GM12878 (cell line): ENCODE data around the gene ZNF423. TPM values are rescaled to one million over a fixed set of nuclear protein-coding genes. Genes with fewer than 3 reads are reported as not detected.

Experiments
- ATAC-seq: fragments of 200-7000 bp; cut with Tn5 transposase; 3 replicates; pipeline ENCODE4 v1.9.1; 2020; ENCODE audit warnings: mild to moderate bottlenecking, moderate library complexity
- BruUV-seq: library from RNA; stranded (reverse); fragments of 400-500 nt; replicated peaks from 2 replicates; lab custom pipeline; 2021; lab: Mats Ljungman, UMichigan
- CTCF ChIA-PET: fragments of 300-600 bp; sonication (Branson Sonifier 250); formaldehyde crosslinking; extraction: SDS; loops from one replicate; lab custom pipeline; 2021; ENCODE audit warnings: inconsistent platforms; lab: Yijun Ruan, JAX
- POLR2A ChIA-PET: fragments of 350-600 bp; formaldehyde crosslinking; extraction: SDS; loops from one replicate; lab custom pipeline; 2021; ENCODE audit warnings: inconsistent platforms; lab: Charles Lee
- RAD21 ChIA-PET: fragments of 300-600 bp; sonication (Branson Sonifier 250); formaldehyde crosslinking; loops from one replicate; lab custom pipeline; 2023; ENCODE audit warnings: antibody characterized with exemption; ENCODE audit not compliant: unreplicated experiment; lab: Charles Lee
- SMC1A ChIA-PET: fragments of 300-600 bp; sonication (Branson Sonifier 250); formaldehyde crosslinking; loops from one replicate; lab custom pipeline; 2023; ENCODE audit not compliant: unreplicated experiment, uncharacterized antibody; lab: Charles Lee
- DNase-seq: peaks from one replicate; pipeline ENCODE4 v3.0.0-alpha.2; 2011; ENCODE audit warnings: low read depth, low spot score
- FAIRE-seq: peaks from 3 replicates; lab custom pipeline; 2011; peaks lifted over from hg19 to GRCh38; lab: Jason Lieb, UNC
- H2AFZ ChIP-seq: 2 replicates; pipeline ENCODE4 v1.6.0; 2011; ENCODE audit warnings: low read depth, low read length, control low read depth; ENCODE audit not compliant: control insufficient read depth
- H3K27ac ChIP-seq: 2 replicates; pipeline ENCODE4 v1.5.1; 2011; ENCODE audit warnings: control low read depth; ENCODE audit not compliant: control insufficient read depth, insufficient read depth
- H3K27me3 ChIP-seq, 2 experiments: replicated peaks in 1 of 2; 2 replicates each; pipeline versions ENCODE4 v1.6.0 to v1.6.1; 2011; ENCODE audit warnings: low read length in 1 of 2; ENCODE audit not compliant: control insufficient read depth in 2 of 2, insufficient read depth in 2 of 2
- H3K36me3 ChIP-seq, 2 experiments: 2 replicates each; pipeline ENCODE4 v1.5.1; 2011; ENCODE audit warnings: low read length in 1 of 2; ENCODE audit not compliant: control insufficient read depth in 2 of 2, insufficient read depth in 2 of 2
- H3K4me1 ChIP-seq: 2 replicates; pipeline ENCODE4 v1.6.1; 2011; ENCODE audit warnings: mild to moderate bottlenecking, low read length, moderate library complexity, mixed read lengths; ENCODE audit not compliant: control insufficient read depth, insufficient read depth
- H3K4me2 ChIP-seq: 2 replicates; pipeline ENCODE4 v1.6.0; 2011; ENCODE audit warnings: control low read depth; ENCODE audit not compliant: control insufficient read depth, insufficient read depth
- H3K4me3 ChIP-seq: fragments of 200-600 bp; sonication (generic); 2 replicates; pipeline ENCODE4 v1.5.1; 2016
- H3K79me2 ChIP-seq: 2 replicates; pipeline ENCODE4 v1.6.0; 2011; ENCODE audit warnings: low read length; ENCODE audit not compliant: control insufficient read depth, insufficient read depth
- H3K9ac ChIP-seq: 2 replicates; pipeline ENCODE4 v1.8.0; 2011; ENCODE audit warnings: low read length, control low read depth, mixed read lengths; ENCODE audit not compliant: control insufficient read depth, insufficient read depth
- H3K9me3 ChIP-seq: replicated peaks from 3 replicates; pipeline ENCODE4 v1.5.1; 2011; ENCODE audit warnings: mild to moderate bottlenecking, low read length; ENCODE audit not compliant: control insufficient read depth, insufficient read depth
- H4K20me1 ChIP-seq: 2 replicates; pipeline ENCODE4 v1.6.0; 2011; ENCODE audit not compliant: control insufficient read depth, insufficient read depth
- BRCA1 ChIP-seq: IDR thresholded peaks from 2 replicates; pipeline ENCODE4 v1.6.1; 2011; ENCODE audit warnings: low read depth, low read length, improper control_type of control experiment
- CBFB ChIP-seq: IDR thresholded peaks from 2 replicates; pipeline ENCODE4 v1.6.1; 2016; ENCODE audit warnings: antibody characterized with exemption, low read depth
- ESRRA ChIP-seq: IDR thresholded peaks from 2 replicates; pipeline ENCODE4 v1.6.1; 2012; ENCODE audit warnings: mild to moderate bottlenecking, low read length, improper control_type of control experiment
- MYC ChIP-seq: IDR thresholded peaks from 2 replicates; pipeline ENCODE4 v1.6.1; 2011; ENCODE audit warnings: mild to moderate bottlenecking, low read length, moderate library complexity, inconsistent platforms; ENCODE audit not compliant: insufficient read depth, insufficient replicate concordance, insufficient read length, severe bottlenecking
- POU2F2 ChIP-seq: IDR thresholded peaks from 3 replicates; pipeline ENCODE4 v1.6.1; 2011; ENCODE audit warnings: low read depth, mild to moderate bottlenecking, low read length, borderline replicate concordance
- RAD21 ChIP-seq: IDR thresholded peaks from 2 replicates; pipeline ENCODE4 v1.6.1; 2011; ENCODE audit warnings: mild to moderate bottlenecking, low read depth, low read length, moderate library complexity; ENCODE audit not compliant: insufficient read depth
- RB1 ChIP-seq: fragments of 450-650 bp; formaldehyde crosslinking; IDR thresholded peaks from 2 replicates; pipeline ENCODE4 v1.6.1; 2017; ENCODE audit warnings: mild to moderate bottlenecking, borderline replicate concordance
- RCOR1 ChIP-seq: conservative IDR thresholded peaks from 2 replicates; pipeline ENCODE4 v1.6.1; 2012; ENCODE audit warnings: low read depth, low read length, improper control_type of control experiment
- RELA ChIP-seq: fragments of 450-650 bp; IDR thresholded peaks from 2 replicates; pipeline ENCODE4 v1.8.0; 2014; ENCODE audit warnings: borderline replicate concordance; ENCODE audit not compliant: partially characterized antibody
- SIX5 ChIP-seq: IDR thresholded peaks from 2 replicates; pipeline ENCODE4 v1.6.1; 2011; ENCODE audit warnings: mild to moderate bottlenecking, low read depth, low read length, moderate library complexity; ENCODE audit not compliant: severe bottlenecking
- SUPT20H ChIP-seq: IDR thresholded peaks from 2 replicates; pipeline ENCODE4 v1.6.1; 2011; ENCODE audit warnings: low read depth, mild to moderate bottlenecking, low read length, moderate library complexity, borderline replicate concordance; ENCODE audit not compliant: control insufficient read depth
- YY1 ChIP-seq: IDR thresholded peaks from 2 replicates; pipeline ENCODE4 v1.6.1; 2011; ENCODE audit warnings: low read depth, mild to moderate bottlenecking, low read length
- WGBS: methylation state at CpG from one replicate; pipeline ENCODE4 v1.1.6; 2016; ENCODE audit warnings: low lambda C conversion rate; ENCODE audit not compliant: insufficient replicate concordance, insufficient coverage; ENCODE audit errors: missing lambda C conversion rate; 5-methylcytosine and 5-hydroxymethylcytosine counted together
- in situ Hi-C: fragments of 300-500 bp; cut with MboI; formaldehyde crosslinking; loops from 9 replicates; pipeline ENCODE4 v1.14.3; 2018; ENCODE audit warnings: mixed read lengths
- intact Hi-C: fragments of 100-400 bp; cut with micrococcal nuclease; formaldehyde crosslinking; loops from one replicate; pipeline ENCODE4 v1.14.2; 2022; ENCODE audit not compliant: unreplicated experiment
- polyA plus RNA-seq, 11 experiments: library from polyadenylated mRNA; depleted of rRNA in 4 of 11; unstranded in 6 of 11; stranded (reverse) in 5 of 11; fragments of >200 nt; fragmentation: Nextera tagmentation in 4 of 11; fragmentation: Illumina TruSeq in 1 of 11; extraction: Ambion mirVana in 4 of 11; extraction: Trizol in 1 of 11; gene quantifications; 1 replicate in 1 of 11; 2 replicates in 10 of 11; pipeline versions ENCODE4 v1.2.1 to v1.2.3, GENCODE V29; 2011 to 2016; ENCODE audit warnings: inconsistent platforms in 2 of 11, missing spikeins in 2 of 11, low read depth in 1 of 11
- total RNA-seq, 4 experiments: library from RNA; depleted of rRNA in 3 of 4; stranded (reverse); fragments of >200 nt in 3 of 4; fragmentation: Illumina TruSeq in 1 of 4; extraction: Trizol in 1 of 4; gene quantifications; 2 replicates each; pipeline versions ENCODE4 v1.2.1 to v1.2.3, GENCODE V29; 2013 to 2021
- TF ChIP-seq, protein P1 (sequence below): fragments of 450-650 bp; IDR thresholded peaks from 2 replicates; pipeline ENCODE4 v1.6.1; 2017; ENCODE audit warnings: mild to moderate bottlenecking, moderate library complexity

The ZNF423 gene
- total and polyA plus RNA-seq, 10 of the 15 experiments (the other 5 are each of a cell fraction or from before 2014, with no cell fraction given) = 0.03 to 0.64 (median 0.10) TPM

DNA sequence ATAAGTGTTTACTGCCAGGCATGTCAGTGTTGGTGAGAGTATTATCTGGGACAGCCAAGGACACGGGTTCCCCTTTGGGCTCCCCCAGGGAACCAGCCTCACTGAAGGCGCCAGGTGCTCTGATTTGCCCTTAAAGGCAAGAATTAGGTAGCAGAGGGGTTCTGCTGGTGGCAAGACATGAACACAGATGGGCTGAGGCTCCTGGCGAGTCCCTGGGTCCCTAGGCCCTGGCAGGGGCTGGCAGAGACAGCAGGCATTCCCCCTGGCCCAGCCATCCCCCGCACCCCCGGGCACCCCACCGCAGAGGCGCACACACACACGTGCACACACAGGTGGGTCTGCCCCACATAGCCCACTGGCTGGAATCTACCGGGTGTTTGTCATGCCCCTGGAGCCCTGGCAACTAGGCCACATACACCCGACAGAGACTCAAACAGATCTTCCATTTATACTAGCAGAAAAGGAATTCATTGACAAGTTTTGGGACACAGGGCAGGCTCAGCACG, 329.0 kb downstream of the ZNF423 start:
- ChIA-PET SMC1A (no interaction called here), CTCF (no interaction called here), RAD21 (no interaction called here), POLR2A (no interaction called here)
- ATAC-seq (no peak), FAIRE-seq (no peak), DNase-seq (no peak)
- Histone ChIP-seq H3K9ac (no peak overlapping the region), H3K27me3 (no peaks in the 10 kb centered on the region; a peak in 1 of 4 replicates), H3K4me2 (no peak overlapping the region), H3K4me1 (peaks cover 8% of the 10 kb centered on the region), H4K20me1 (no peaks in the 10 kb centered on the region), H3K27ac (no peak overlapping the region), H3K36me3 (no peaks in the 10 kb centered on the region), H3K79me2 (no peaks in the 10 kb centered on the region), H2AFZ (no peak overlapping the region), H3K9me3 (no peaks in the 10 kb centered on the region), H3K4me3 (no peak overlapping the region)
- intact Hi-C loops = no loop called here
- TF ChIP-seq RAD21 (no peak), RCOR1 (no peak), RB1 (no peak), BRCA1 (no peak), SIX5 (no peak)
- WGBS = 48% methylated on average over 8 of the region's 11 CpGs
- BruUV-seq = no TSS peak
- in situ Hi-C loops = no loop called here

DNA sequence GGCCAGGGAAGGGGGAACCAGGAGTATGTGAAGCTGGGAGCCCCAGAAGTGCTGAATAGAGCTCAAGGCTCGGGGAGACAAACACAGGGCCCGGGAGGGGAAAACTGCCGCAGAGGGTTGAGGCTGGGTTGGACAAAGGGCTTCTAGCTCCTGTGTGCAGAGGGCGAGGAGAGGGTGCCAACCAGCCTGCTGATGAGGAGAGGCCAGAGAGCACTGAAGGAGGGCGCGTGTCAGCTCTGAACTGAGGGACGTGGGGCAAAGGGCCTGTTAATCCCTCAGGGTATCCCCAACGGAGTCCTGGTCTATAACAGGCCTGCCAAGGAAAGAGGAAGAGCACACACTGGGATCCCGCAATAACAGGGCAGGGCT, 331.0 kb downstream of the ZNF423 start:
- POLR2A ChIA-PET = no interaction called here
- no peak overlapping the region for H2AFZ ChIP-seq
- H4K20me1 ChIP-seq = no peaks in the 10 kb centered on the region
- SMC1A ChIA-PET = no interaction called here
- no peak overlapping the region for H3K27ac ChIP-seq
- no peaks in the 10 kb centered on the region for H3K36me3 ChIP-seq
- H3K9me3 ChIP-seq = no peaks in the 10 kb centered on the region
- CTCF ChIA-PET = no interaction called here
- BruUV-seq = no TSS peak
- 41% methylated on average over 8 of the region's 9 CpGs for WGBS
- ATAC-seq (no peak), DNase-seq (no peak), FAIRE-seq (no peak)
- peaks cover 4% of the 10 kb centered on the region; the same call in 1 of the 2 replicates for H3K4me1 ChIP-seq
- in situ Hi-C loops = no loop called here
- H3K27me3 ChIP-seq = no peaks in the 10 kb centered on the region; a peak in 1 of 4 replicates
- RAD21 ChIA-PET = interaction anchor here (0.6 kb wide), 1 partner anchor 502 kb away, joined by 4 read pairs; no protein-coding TSS in a partner anchor
- no peak overlapping the region for H3K9ac ChIP-seq
- H3K4me3 ChIP-seq = no peak overlapping the region
- no peaks in the 10 kb centered on the region for H3K79me2 ChIP-seq
- H3K4me2 ChIP-seq = no peak overlapping the region
- intact Hi-C loops = no loop called here
- TF ChIP-seq RELA (no peak), SUPT20H (no peak), POU2F2 (no peak), CBFB (no peak), MYC (no peak), ESRRA (no peak), YY1 (no peak)
- TF ChIP-seq, protein P1, sequence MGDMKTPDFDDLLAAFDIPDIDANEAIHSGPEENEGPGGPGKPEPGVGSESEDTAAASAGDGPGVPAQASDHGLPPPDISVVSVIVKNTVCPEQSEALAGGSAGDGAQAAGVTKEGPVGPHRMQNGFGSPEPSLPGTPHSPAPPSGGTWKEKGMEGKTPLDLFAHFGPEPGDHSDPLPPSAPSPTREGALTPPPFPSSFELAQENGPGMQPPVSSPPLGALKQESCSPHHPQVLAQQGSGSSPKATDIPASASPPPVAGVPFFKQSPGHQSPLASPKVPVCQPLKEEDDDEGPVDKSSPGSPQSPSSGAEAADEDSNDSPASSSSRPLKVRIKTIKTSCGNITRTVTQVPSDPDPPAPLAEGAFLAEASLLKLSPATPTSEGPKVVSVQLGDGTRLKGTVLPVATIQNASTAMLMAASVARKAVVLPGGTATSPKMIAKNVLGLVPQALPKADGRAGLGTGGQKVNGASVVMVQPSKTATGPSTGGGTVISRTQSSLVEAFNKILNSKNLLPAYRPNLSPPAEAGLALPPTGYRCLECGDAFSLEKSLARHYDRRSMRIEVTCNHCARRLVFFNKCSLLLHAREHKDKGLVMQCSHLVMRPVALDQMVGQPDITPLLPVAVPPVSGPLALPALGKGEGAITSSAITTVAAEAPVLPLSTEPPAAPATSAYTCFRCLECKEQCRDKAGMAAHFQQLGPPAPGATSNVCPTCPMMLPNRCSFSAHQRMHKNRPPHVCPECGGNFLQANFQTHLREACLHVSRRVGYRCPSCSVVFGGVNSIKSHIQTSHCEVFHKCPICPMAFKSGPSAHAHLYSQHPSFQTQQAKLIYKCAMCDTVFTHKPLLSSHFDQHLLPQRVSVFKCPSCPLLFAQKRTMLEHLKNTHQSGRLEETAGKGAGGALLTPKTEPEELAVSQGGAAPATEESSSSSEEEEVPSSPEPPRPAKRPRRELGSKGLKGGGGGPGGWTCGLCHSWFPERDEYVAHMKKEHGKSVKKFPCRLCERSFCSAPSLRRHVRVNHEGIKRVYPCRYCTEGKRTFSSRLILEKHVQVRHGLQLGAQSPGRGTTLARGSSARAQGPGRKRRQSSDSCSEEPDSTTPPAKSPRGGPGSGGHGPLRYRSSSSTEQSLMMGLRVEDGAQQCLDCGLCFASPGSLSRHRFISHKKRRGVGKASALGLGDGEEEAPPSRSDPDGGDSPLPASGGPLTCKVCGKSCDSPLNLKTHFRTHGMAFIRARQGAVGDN = no peak
